GM10847 (cell line): ENCODE measurements around the gene PPP1R12A.

Experiments
- POLR2A ChIP-seq: IDR thresholded peaks from 2 replicates; pipeline ENCODE4 v1.6.1; 2011; ENCODE audit not compliant: insufficient read length; ENCODE audit errors: extremely low read depth

Gene PPP1R12A

GRCh38 chr12:79944565-79944964 is 9.7 kb upstream of the PPP1R12A start:
- no peak for TF ChIP-seq POLR2A

DNA sequence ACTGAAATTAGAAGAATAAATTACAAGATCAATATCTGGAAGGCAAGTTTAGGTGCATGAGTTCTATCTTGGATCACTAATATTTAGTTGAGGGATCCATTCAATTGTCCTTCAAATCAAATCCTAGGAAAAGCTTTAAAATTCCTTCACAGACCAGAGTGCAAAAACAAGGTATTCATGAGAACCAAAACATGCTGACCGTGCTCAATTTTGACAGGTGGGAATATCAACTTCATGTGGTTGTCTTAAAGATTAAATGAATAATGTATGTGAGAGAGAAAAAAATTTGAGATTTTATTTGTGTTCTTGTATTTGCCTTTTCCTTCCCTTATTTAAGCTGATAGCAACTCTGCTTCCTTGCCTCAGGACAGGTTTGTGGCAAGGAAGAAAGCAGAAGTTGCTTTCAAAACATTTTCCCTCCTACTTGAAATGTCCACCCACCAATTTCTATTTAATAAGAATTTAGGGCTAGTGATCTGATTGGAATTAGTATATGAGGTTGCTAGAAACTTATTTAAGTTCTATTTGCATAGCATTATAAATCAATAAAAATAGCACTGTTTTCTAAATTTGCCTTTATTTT is 4.9 kb upstream of the PPP1R12A start:
- TF ChIP-seq POLR2A, result no peak

DNA sequence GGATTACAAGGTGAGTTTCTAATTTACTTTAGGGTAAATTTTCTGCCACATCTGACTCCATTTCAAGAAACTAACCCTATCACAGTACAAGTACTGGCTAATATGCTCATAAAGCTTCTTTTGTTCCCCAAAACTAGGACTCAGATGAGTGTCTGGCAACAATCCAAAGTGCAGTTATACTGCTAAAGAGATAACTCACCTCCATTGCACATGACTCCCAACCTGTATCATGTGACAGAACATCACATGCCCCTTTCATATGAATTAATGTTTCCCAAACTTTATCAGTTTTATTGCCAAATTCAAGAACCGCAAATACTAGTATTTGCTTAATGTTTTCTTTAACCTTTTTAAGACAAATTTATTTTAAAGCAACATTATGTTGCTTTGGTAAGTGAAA is 3.9 kb upstream of the PPP1R12A start:
- TF ChIP-seq POLR2A, result no peak

DNA sequence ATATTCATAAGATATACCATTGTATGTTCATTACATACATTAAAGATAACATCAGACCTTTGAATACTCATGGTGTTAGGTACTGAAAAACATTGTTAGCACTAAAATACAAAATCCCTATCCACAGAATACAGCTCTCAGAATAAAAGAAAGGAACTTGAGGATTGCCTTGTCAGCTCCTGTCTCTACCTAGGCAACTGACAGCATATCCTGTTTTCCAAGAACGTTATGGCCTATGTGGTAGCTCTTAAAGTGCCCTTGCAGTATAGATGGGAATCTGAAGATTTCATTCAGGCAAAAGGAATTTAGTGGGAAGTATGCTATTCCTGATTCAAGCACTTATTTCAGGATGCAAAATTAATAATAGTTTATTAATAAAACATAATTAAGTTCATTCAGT is 1.8 kb upstream of the PPP1R12A start:
- TF ChIP-seq POLR2A, result no peak

DNA sequence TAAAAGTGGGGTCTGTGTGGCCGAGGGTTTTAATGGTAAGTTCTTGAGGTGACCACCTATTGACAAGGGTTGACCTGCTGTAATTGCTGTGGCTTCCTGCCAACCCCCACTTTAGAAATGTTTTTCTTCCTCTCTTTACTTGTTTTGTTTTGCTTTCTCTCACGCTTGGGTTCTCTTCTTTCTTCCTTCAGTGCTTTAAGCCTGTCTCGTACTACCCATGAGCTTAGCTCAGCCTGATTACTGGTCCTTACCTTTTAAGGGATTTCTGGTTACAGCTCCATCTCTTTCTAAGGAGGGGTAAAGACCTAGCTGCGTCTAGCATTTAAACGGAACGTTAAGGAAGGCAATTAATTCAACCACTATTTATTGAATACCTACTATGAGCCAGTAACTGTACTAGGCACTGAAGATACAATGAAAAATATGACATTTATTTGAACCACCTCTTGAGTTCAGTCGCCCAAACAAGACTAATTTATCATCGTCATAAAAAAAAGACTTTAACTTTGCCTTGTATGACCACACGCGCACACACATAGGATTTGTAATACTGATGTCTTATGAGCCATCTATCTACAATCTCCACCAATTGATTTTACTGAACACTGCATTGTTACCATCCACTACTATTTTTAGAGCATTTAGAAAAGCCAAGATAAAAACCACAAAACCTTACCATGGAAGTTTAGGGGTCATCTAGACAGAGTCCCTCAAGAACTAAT is 888 bp upstream of the PPP1R12A start:
- no peak for TF ChIP-seq POLR2A

DNA sequence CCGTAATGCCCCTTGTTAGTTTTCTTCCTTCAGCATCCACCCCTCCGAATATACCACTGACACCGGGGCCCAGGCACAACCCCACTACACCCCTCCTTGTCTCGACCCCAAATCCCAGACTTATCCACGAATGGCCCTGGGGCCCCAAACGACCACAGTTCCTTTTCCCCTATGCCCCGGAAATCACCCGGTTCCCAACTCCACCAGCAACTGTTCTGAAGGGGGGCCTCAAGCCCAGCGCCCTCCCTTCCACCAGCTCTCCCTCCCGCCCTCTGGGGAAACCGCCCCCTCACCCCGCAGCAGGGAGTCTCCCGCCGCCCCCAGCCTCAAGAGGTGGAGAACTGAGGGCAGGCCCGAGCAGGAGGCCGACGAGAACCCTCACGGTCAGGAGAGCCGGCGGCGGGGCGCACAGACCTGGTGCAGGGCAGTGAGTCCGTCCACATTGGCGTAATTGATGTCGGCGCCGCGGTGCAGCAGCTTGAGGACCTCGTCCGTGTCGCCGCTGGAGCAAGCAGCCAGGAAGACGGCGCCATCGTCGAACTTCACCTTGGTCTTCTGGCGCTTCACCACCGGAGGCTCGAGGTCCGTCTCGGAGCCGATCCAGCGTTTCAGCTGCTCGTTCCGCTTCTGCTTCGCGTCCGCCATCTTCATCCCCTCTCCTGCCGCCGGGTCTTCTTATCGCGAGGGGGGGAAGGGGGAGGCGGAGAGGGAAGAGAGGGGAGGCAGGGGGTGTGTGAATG is 446 bp downstream of the PPP1R12A start:
- no peak for TF ChIP-seq POLR2A

DNA sequence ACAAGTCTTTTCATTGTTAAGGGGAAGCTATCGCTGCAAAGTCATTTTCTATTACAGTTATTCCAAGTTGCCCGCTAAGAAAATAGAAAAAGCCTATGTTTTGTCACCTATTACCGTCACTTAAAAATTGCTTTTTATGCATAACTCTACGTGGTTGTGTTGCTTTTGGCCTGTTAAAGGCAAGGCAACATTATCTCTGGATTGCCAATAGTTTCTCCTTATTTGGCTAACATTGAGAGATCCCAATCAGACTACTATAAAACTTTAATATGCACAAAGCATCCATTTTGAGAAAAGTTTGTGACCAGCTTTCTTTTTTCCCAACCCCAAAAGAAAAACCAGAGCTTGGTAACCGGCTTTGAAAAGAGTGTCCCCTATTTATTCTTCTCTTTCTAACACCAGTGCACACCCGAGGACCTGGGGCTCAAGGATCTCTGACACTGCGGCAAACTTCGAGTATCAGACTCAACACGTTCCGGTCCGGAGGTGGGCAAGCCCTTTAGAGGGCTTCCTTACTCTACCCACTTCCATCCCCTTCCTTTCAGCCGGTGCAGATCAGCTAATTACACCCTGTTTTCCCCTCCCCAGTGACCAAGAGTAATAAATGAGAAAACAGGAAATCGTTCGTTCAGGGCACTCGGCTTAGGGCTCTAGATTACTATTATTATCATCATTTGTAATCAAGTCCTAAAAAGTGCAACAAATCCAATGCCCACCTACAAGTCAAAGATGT is 1.2 kb downstream of the PPP1R12A start:
- no peak for TF ChIP-seq POLR2A

GRCh38 chr12:79933043-79933442 is 1.9 kb downstream of the PPP1R12A start:
- TF ChIP-seq POLR2A, result no peak

DNA sequence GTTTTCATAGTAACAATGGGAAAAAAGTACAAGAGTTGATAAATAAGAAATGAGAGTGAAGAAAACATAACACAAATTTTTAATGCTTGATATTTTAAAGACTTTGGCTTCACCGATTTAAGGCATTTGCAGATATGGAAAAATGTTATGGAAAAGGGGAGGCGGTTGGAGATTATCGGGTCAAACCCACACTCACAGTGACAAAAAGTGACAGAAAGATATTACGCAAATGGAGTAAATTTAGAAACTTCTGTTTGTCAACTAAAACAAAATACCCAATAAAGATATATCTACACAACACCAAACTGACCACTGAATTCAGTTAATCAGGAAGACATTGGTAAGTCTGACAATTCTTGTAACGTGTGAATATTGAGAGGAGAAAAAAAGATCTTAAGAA is 2.5 kb downstream of the PPP1R12A start:
- TF ChIP-seq POLR2A, result no peak

- no peak for TF ChIP-seq POLR2A
Measured at GRCh38 chr12:79929065-79929464, 5.8 kb downstream of the PPP1R12A start.

DNA sequence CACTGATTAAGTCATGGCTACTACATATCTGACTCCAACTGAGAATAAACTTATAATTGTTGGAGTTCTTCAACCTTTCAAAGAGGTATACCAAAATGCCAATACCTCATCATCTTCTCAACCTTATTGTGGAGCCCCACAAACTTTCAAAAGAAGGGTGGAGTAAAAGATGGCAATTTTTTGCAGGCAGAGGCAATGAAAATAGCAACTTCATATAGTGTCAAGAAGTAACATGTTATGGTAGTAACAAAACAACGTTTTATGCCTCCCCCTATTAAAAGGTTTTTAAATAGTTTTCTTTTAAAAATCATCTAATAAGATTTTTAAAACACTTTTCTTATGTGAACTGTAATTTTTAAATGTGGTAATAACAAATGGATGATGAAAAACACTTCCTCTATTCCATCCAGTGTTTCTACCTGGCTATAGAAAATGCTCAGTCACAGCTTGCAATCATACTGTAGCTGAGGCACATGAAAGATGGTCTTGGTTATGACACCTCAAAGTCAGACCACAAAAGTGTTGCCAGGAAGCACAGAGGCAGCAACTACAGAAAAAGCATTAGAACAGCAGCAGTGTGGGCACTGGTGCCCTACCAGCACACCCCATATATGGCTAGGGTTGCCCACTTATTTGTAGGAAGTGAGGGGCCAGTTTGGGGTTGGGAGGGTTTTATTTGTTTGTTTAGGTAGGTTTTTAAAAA is 7.0 kb downstream of the PPP1R12A start:
- no peak for TF ChIP-seq POLR2A

DNA sequence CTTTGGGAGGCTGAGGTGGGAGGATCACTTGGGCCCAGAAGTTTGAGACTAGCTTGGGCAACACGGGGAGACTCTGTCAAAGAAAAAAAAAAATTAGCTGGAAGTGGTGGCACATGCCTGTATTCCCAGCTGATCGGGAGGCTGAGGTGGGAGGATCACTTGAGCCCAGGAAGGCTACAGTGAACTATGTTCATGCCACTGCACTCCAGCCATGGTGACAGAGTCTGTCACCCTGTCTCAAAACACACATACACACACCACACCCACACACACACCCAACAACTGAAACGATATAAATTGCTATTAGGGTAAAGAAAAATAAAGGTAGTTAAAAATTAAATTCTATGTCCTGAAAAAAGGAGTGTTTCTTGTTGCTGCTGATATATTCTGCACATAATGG is 7.9 kb downstream of the PPP1R12A start:
- TF ChIP-seq POLR2A, result no peak

DNA sequence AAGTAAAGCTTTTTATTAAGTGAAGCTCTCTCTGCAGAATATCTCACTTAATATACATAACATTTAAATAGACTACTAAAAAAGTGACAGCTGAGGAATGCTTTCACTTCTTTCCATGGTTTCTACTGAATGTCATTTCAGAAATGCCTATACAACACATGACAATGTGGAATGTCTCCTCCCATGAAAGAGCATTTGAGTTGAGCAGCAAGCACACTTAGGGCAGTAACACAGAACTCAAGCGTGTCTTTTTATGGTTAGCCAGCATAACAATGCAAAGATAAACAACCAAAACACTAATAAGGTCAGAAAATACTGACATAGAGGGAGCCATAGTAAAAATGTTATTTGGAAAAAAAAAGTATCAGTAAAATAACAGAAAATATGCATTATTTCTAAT is 9.4 kb downstream of the PPP1R12A start:
- TF ChIP-seq POLR2A, result no peak

DNA sequence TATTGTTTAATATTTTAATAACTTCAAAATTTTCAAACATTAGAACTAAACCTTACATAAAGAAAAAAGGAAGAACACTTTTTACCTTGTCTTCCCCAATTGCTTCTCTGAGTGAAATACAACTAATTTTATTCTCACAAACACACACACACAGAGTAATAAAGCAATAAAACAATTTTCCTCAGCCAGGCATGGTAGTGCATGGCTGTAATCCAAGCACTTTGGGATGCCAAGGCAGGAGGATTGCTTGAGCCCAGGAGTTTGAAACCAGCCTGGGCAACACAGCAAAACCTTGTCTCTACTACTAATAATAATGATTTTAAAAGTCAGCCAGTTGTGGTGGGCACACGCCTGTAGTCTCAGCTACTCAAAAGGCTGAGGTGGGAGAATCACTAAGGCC is 13.1 kb downstream of the PPP1R12A start:
- no peak for TF ChIP-seq POLR2A

DNA sequence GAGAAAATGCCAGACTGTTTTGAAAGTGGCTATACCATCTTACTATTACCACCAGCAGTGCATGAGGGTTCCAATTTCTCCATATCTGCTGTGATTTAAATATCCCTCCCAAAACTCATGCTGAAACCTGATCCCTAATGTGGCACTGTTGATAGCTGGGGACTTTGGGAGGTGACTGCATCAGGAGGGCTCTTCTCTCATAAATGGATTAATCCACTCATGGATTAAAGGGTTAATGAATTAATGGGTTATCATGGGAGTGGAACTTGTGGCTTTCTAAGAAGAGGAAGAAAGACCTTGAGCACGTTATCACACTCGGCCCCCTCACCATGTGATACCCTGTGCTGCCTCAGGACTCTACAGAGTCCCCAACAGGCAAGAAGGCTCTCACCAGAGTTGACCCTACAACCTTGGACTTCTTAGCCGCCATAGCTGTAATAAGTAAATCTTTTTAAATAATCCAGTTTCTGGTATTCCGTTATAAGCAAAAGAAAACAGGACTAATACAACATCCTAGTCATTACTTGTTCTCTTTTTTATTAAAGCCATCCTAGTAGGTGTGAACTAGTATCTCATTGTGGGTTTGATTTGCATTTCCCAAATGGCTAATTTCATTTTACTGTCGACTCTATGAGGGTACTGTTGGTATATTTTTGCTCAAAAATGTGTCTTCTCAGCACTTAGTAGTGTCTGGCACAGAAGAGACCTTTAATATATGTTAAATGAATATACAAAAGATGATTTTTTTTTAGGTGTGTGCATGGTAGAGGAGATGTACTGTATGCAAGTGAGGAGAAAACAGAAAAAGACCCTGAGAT is 14.3 kb downstream of the PPP1R12A start:
- TF ChIP-seq POLR2A, result no peak

DNA sequence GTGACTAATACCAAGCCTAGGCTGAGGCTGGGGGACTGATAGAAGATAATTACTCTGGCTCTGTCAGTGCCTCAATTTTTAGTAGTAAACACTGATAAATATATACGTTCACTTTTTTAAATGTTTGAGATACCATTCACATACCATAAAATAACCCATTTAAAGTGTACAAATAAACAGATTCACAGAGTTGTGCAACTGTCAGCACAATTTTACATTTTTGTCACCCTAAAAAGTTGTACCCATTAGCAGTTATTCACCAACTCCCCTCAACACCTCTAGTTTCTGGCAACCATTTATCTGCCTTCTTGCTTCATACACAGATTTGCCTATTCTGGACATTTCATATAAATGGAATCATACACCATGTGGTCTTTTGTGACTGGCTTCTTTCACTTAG is 15.1 kb downstream of the PPP1R12A start:
- no peak for TF ChIP-seq POLR2A
